Panc1 (cell line): ENCODE results near the gene RBPMS2.

ENCODE experiments used
- POLR2AphosphoS5 ChIP-seq: IDR thresholded peaks from 2 replicates; pipeline ENCODE4 v1.6.1; 2012; ENCODE audit warnings: mild to moderate bottlenecking, low read depth, low read length, moderate library complexity
- SIN3A ChIP-seq: IDR thresholded peaks from 2 replicates; pipeline ENCODE4 v1.6.1; 2012; ENCODE audit warnings: low read depth, mild to moderate bottlenecking, low read length, moderate library complexity, borderline replicate concordance; ENCODE audit not compliant: insufficient read depth
- TCF7L2 ChIP-seq: IDR thresholded peaks from 2 replicates; pipeline ENCODE4 v1.6.1; 2011; ENCODE audit warnings: mild to moderate bottlenecking, low read depth, low read length, inconsistent platforms
- TF ChIP-seq, protein P1 (sequence below): fragments of 450-650 bp; IDR thresholded peaks from 2 replicates; pipeline ENCODE4 v1.5.1; 2017; ENCODE audit warnings: mild to moderate bottlenecking

GRCh38 chr15:64800476-64800875 is 25.1 kb upstream of the RBPMS2 start:
- no peak for TF ChIP-seq TCF7L2
- TF ChIP-seq, protein P1, sequence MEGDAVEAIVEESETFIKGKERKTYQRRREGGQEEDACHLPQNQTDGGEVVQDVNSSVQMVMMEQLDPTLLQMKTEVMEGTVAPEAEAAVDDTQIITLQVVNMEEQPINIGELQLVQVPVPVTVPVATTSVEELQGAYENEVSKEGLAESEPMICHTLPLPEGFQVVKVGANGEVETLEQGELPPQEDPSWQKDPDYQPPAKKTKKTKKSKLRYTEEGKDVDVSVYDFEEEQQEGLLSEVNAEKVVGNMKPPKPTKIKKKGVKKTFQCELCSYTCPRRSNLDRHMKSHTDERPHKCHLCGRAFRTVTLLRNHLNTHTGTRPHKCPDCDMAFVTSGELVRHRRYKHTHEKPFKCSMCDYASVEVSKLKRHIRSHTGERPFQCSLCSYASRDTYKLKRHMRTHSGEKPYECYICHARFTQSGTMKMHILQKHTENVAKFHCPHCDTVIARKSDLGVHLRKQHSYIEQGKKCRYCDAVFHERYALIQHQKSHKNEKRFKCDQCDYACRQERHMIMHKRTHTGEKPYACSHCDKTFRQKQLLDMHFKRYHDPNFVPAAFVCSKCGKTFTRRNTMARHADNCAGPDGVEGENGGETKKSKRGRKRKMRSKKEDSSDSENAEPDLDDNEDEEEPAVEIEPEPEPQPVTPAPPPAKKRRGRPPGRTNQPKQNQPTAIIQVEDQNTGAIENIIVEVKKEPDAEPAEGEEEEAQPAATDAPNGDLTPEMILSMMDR = no peak
- no peak for TF ChIP-seq POLR2AphosphoS5
- TF ChIP-seq SIN3A = no peak
